GM12878 (cell line): ENCODE results near the gene CEP97. TPM values are rescaled to one million over a fixed set of nuclear protein-coding genes. Genes with fewer than 3 reads are reported as not detected.

Source experiments
- CBFB ChIP-seq: IDR thresholded peaks from 2 replicates; pipeline ENCODE4 v1.6.1; 2016; ENCODE audit warnings: antibody characterized with exemption, low read depth
- CREM ChIP-seq: IDR thresholded peaks from 2 replicates; pipeline ENCODE4 v1.6.1; 2014; ENCODE audit warnings: antibody characterized with exemption, low read depth
- GABPA ChIP-seq: IDR thresholded peaks from 2 replicates; pipeline ENCODE4 v1.6.1; 2014; ENCODE audit warnings: antibody characterized with exemption, low read depth, mild to moderate bottlenecking, inconsistent platforms
- HCFC1 ChIP-seq: fragments of 150-350 bp; IDR thresholded peaks from 2 replicates; pipeline ENCODE4 v1.6.1; 2014; ENCODE audit warnings: low read length
- JUND ChIP-seq: IDR thresholded peaks from 2 replicates; pipeline ENCODE4 v1.6.1; 2012; ENCODE audit warnings: low read depth, mild to moderate bottlenecking, low read length, improper control_type of control experiment, moderate library complexity
- MEF2B ChIP-seq: fragments of 450-650 bp; IDR thresholded peaks from 2 replicates; pipeline ENCODE4 v1.6.1; 2018; ENCODE audit warnings: mild to moderate bottlenecking, moderate library complexity; ENCODE audit not compliant: partially characterized antibody, poor library complexity, severe bottlenecking
- MYB ChIP-seq: fragments of 150-350 bp; IDR thresholded peaks from 2 replicates; pipeline ENCODE4 v1.6.1; 2014; ENCODE audit warnings: mild to moderate bottlenecking, low read depth, low read length, borderline replicate concordance
- NBN ChIP-seq: fragments of 450-650 bp; IDR thresholded peaks from 2 replicates; pipeline ENCODE4 v1.6.1; 2016
- PAX8 ChIP-seq: fragments of 450-650 bp; IDR thresholded peaks from 2 replicates; pipeline ENCODE4 v1.6.1; 2017; ENCODE audit warnings: mild to moderate bottlenecking, moderate library complexity
- RB1 ChIP-seq: fragments of 450-650 bp; formaldehyde crosslinking; IDR thresholded peaks from 2 replicates; pipeline ENCODE4 v1.6.1; 2017; ENCODE audit warnings: mild to moderate bottlenecking, borderline replicate concordance
- RCOR1 ChIP-seq: conservative IDR thresholded peaks from 2 replicates; pipeline ENCODE4 v1.6.1; 2012; ENCODE audit warnings: low read depth, low read length, improper control_type of control experiment
- RFX5 ChIP-seq: IDR thresholded peaks from 2 replicates; pipeline ENCODE4 v1.6.1; 2011; ENCODE audit warnings: low read depth, low read length, improper control_type of control experiment
- SIN3A ChIP-seq: IDR thresholded peaks from 2 replicates; pipeline ENCODE4 v1.6.1; 2012; ENCODE audit warnings: low read depth, low read length, improper control_type of control experiment
- SPI1 ChIP-seq: IDR thresholded peaks from 2 replicates; pipeline ENCODE4 v1.6.1; 2011; ENCODE audit warnings: low read depth, mild to moderate bottlenecking, low read length, moderate library complexity, borderline replicate concordance; ENCODE audit not compliant: insufficient read depth
- STAT3 ChIP-seq: IDR thresholded peaks from 2 replicates; pipeline ENCODE4 v1.6.1; 2011; ENCODE audit warnings: low read depth, low read length, improper control_type of control experiment
- YY1 ChIP-seq: IDR thresholded peaks from 2 replicates; pipeline ENCODE4 v1.6.1; 2011; ENCODE audit warnings: low read depth, mild to moderate bottlenecking, low read length
- polyA plus RNA-seq, 11 experiments: library from polyadenylated mRNA; depleted of rRNA in 4 of 11; unstranded in 6 of 11; stranded (reverse) in 5 of 11; fragments of >200 nt; fragmentation: Nextera tagmentation in 4 of 11; fragmentation: Illumina TruSeq in 1 of 11; extraction: Ambion mirVana in 4 of 11; extraction: Trizol in 1 of 11; gene quantifications; 1 replicate in 1 of 11; 2 replicates in 10 of 11; pipeline versions ENCODE4 v1.2.1 to v1.2.3, GENCODE V29; 2011 to 2016; ENCODE audit warnings: inconsistent platforms in 2 of 11, missing spikeins in 2 of 11, low read depth in 1 of 11
- total RNA-seq, 4 experiments: library from RNA; depleted of rRNA in 3 of 4; stranded (reverse); fragments of >200 nt in 3 of 4; fragmentation: Illumina TruSeq in 1 of 4; extraction: Trizol in 1 of 4; gene quantifications; 2 replicates each; pipeline versions ENCODE4 v1.2.1 to v1.2.3, GENCODE V29; 2013 to 2021
- TF ChIP-seq, protein P1 (sequence below): fragments of 450-650 bp; IDR thresholded peaks from 2 replicates; pipeline ENCODE4 v1.6.1; 2016; ENCODE audit warnings: mild to moderate bottlenecking
- TF ChIP-seq, protein P2 (sequence below): IDR thresholded peaks from 2 replicates; pipeline ENCODE4 v1.6.1; 2011; ENCODE audit warnings: mild to moderate bottlenecking, low read depth, low read length, moderate library complexity; ENCODE audit not compliant: insufficient replicate concordance
- TF ChIP-seq, protein P3 (sequence below): fragments of 450-650 bp; IDR thresholded peaks from 2 replicates; pipeline ENCODE4 v1.6.1; 2016; ENCODE audit warnings: mild to moderate bottlenecking
- TF ChIP-seq, protein P4 (sequence below): fragments of 450-650 bp; IDR thresholded peaks from 2 replicates; pipeline ENCODE4 v1.6.1; 2017; ENCODE audit warnings: mild to moderate bottlenecking
- TF ChIP-seq, protein P5 (sequence below): fragments of 450-650 bp; IDR thresholded peaks from 2 replicates; pipeline ENCODE4 v1.6.1; 2017; ENCODE audit warnings: low read depth, mild to moderate bottlenecking, moderate library complexity
- TF ChIP-seq, protein P6 (sequence below): fragments of 150-350 bp; IDR thresholded peaks from 2 replicates; pipeline ENCODE4 v1.6.1; 2014; ENCODE audit warnings: mild to moderate bottlenecking, low read depth, low read length

CEP97 gene
- total and polyA plus RNA-seq, 10 of the 15 experiments (the other 5 are each of a cell fraction or from before 2014, with no cell fraction given): 1.9 to 13.7 (median 5.8) TPM

DNA sequence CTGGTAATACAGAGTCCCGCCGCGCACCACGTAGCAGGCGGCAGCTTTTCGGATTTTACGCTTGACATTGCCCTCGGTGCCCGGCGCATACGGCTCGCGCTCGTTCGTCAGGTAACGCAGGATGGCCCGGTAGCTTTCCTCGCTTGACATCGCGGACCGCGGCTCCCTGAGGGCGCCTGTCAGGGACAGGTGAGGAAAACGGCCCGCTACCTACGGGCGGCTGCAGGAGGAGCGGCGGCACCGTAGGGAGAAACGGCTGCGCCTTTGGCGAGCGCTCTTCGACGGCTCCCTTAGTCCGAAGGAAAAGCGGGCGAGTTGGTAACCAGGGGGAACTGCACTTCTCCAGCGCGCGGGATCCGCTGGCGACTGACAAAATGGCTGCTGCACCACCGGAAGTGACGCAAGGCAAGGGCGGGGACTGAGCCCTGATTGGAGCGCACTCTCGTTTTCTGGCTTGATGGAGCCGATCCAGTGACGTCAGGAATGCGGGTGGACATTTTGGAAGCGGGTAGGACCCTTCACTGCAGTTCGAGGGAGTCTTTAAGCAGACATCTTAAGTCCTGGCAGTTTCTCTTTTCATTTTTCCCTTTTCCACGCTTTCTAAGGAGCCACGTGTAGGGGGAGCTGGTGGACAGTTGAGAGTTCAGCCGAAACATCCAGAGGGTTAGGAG, 47.5 kb upstream of the CEP97 start, which contains the start of gene ZBTB11 (continued):
- 0 out of 2 replicates have a peak, but pooled peaks have one; percentile 5 for TF ChIP-seq SPI1
- TF ChIP-seq YY1: peak; percentile 100
- TF ChIP-seq SIN3A: peak; percentile 77
- TF ChIP-seq JUND: peak; percentile 46; the same call in 1 of the 2 replicates
- TF ChIP-seq HCFC1: peak; percentile 83
- peak; percentile 37; the same call in 1 of the 2 replicates for TF ChIP-seq CBFB
- no peak; the same call in 1 of the 2 replicates for TF ChIP-seq RB1
- peak; percentile 77; the same call in 1 of the 2 replicates for TF ChIP-seq RFX5
- TF ChIP-seq, protein P1, sequence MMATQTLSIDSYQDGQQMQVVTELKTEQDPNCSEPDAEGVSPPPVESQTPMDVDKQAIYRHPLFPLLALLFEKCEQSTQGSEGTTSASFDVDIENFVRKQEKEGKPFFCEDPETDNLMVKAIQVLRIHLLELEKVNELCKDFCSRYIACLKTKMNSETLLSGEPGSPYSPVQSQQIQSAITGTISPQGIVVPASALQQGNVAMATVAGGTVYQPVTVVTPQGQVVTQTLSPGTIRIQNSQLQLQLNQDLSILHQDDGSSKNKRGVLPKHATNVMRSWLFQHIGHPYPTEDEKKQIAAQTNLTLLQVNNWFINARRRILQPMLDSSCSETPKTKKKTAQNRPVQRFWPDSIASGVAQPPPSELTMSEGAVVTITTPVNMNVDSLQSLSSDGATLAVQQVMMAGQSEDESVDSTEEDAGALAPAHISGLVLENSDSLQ: peak; percentile 85
- peak; percentile 96 for TF ChIP-seq NBN
- TF ChIP-seq, protein P2, sequence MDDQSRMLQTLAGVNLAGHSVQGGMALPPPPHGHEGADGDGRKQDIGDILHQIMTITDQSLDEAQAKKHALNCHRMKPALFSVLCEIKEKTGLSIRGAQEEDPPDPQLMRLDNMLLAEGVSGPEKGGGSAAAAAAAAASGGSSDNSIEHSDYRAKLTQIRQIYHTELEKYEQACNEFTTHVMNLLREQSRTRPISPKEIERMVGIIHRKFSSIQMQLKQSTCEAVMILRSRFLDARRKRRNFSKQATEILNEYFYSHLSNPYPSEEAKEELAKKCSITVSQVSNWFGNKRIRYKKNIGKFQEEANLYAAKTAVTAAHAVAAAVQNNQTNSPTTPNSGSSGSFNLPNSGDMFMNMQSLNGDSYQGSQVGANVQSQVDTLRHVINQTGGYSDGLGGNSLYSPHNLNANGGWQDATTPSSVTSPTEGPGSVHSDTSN: no peak
- TF ChIP-seq, protein P3, sequence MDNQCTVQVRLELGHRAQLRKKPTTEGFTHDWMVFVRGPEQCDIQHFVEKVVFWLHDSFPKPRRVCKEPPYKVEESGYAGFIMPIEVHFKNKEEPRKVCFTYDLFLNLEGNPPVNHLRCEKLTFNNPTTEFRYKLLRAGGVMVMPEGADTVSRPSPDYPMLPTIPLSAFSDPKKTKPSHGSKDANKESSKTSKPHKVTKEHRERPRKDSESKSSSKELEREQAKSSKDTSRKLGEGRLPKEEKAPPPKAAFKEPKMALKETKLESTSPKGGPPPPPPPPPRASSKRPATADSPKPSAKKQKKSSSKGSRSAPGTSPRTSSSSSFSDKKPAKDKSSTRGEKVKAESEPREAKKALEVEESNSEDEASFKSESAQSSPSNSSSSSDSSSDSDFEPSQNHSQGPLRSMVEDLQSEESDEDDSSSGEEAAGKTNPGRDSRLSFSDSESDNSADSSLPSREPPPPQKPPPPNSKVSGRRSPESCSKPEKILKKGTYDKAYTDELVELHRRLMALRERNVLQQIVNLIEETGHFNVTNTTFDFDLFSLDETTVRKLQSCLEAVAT: no peak; the same call in 1 of the 2 replicates
- TF ChIP-seq STAT3: no peak
- TF ChIP-seq MYB: no peak
- TF ChIP-seq, protein P4, sequence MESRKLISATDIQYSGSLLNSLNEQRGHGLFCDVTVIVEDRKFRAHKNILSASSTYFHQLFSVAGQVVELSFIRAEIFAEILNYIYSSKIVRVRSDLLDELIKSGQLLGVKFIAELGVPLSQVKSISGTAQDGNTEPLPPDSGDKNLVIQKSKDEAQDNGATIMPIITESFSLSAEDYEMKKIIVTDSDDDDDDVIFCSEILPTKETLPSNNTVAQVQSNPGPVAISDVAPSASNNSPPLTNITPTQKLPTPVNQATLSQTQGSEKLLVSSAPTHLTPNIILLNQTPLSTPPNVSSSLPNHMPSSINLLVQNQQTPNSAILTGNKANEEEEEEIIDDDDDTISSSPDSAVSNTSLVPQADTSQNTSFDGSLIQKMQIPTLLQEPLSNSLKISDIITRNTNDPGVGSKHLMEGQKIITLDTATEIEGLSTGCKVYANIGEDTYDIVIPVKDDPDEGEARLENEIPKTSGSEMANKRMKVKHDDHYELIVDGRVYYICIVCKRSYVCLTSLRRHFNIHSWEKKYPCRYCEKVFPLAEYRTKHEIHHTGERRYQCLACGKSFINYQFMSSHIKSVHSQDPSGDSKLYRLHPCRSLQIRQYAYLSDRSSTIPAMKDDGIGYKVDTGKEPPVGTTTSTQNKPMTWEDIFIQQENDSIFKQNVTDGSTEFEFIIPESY: no peak
- peak; percentile 95 for TF ChIP-seq GABPA
- peak; percentile 98 for TF ChIP-seq CREM
- no peak for TF ChIP-seq PAX8
- TF ChIP-seq, protein P5, sequence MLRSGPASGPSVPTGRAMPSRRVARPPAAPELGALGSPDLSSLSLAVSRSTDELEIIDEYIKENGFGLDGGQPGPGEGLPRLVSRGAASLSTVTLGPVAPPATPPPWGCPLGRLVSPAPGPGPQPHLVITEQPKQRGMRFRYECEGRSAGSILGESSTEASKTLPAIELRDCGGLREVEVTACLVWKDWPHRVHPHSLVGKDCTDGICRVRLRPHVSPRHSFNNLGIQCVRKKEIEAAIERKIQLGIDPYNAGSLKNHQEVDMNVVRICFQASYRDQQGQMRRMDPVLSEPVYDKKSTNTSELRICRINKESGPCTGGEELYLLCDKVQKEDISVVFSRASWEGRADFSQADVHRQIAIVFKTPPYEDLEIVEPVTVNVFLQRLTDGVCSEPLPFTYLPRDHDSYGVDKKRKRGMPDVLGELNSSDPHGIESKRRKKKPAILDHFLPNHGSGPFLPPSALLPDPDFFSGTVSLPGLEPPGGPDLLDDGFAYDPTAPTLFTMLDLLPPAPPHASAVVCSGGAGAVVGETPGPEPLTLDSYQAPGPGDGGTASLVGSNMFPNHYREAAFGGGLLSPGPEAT: peak; percentile 72
- TF ChIP-seq MEF2B: peak; percentile 22
- TF ChIP-seq, protein P6, sequence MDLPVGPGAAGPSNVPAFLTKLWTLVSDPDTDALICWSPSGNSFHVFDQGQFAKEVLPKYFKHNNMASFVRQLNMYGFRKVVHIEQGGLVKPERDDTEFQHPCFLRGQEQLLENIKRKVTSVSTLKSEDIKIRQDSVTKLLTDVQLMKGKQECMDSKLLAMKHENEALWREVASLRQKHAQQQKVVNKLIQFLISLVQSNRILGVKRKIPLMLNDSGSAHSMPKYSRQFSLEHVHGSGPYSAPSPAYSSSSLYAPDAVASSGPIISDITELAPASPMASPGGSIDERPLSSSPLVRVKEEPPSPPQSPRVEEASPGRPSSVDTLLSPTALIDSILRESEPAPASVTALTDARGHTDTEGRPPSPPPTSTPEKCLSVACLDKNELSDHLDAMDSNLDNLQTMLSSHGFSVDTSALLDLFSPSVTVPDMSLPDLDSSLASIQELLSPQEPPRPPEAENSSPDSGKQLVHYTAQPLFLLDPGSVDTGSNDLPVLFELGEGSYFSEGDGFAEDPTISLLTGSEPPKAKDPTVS: no peak
- TF ChIP-seq RCOR1: peak; percentile 89; the same call in 1 of the 2 replicates
